ENCODE results near the gene BCL2.

The BCL2 gene

DNA sequence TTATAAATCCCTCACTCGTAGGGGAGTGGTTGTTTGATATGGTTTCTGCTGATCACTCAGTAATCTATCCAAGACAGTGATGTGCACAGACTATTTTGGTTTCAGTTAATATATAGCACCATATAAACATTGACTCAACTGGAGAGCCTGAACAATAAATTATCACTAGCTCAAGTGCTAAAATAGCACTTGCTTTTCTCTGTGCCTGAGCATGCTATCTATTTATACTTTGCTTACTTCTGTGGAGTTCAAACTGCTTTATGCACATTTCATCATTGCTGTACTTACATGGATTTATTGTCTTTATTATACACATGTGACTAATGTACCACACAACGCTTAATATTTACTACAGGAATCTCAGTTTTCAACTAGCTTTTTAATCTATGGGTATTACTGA is 133.6 kb downstream of the BCL2 start:
- no peak for DNase-seq (ENCODE audit: low read depth in 2 of 2, low spot score in 1 of 2)

DNA sequence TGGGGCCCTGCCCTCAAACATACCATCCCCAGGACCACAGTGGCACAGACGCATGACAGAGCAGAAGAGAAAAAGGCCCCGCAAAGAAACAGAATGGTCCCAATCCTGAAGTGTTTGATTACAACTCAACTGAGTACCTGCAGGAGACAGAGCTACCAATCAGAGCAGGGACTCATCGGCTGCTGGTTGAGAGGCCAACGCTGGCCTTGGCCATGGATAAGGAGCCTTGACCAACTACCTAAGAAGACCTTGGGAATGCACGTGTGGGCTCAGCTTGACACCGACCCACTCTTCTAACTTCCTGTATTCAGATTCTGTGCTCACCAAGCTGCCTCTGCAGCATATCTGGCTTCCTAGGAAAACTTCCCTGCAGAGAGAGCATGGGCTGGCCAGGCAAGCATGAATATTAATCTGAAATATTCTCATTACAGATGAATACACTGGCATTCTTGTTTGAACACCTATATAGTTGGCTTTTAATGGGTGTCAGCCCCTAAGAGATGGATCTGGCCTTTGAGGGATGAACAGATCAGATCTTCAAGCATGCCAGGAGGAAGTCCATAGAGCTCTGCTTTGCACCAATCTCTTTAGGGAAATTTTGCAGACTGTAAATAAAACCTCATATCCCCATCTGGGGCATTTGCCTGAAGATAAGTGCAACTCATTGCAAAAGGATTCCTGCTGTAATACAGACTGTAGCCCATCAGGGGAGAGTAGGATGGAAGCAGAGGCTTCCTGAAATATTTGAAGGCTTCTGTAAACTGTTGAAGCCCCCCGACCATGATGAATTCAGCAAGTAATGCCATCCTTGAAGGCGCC is 135.4 kb downstream of the BCL2 start:
- no peak for DNase-seq (ENCODE audit: low read depth in 2 of 2, low spot score in 1 of 2)

DNA sequence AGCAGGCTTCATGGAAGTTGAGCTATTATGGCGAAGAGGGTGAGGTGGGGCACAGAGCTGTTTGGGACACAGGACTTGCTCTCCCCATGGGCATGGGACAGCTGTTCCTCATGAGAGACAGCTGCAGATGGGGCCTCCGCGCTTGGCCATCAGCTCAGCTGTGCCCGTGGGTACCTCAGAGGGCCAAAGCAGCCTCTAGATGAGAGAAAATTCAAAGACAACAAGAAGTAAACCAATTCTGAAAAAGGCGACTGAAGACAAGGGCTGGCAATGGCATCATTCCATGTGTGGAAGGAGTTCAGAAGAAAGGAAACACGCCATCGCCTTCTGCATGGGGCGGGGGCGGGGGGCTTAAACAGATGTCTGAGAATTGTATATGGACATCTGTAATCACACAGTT is 136.2 kb downstream of the BCL2 start:
- DNase-seq (ENCODE audit: low read depth in 2 of 2, low spot score in 1 of 2), result no peak

DNA sequence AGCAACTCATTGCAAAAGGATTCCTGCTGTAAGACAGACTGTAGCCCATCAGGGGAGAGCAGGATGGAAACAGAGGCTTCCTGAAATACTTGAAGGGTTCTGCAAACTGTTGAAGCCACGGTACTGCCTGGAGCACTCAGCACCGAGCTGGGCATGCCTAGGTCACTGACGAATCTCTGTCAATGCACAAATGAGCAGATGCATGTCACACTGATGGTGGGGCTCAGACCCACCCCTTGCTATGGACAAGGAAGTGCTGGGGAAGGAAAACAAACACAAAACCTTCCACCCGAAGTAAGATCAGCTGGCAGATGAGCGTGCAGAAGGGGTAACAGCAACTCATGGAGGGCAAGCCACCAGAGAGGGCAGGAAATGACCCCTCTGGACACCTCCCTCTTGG is 136.7 kb downstream of the BCL2 start:
- DNase-seq (ENCODE audit: low read depth in 2 of 2, low spot score in 1 of 2), result no peak

DNA sequence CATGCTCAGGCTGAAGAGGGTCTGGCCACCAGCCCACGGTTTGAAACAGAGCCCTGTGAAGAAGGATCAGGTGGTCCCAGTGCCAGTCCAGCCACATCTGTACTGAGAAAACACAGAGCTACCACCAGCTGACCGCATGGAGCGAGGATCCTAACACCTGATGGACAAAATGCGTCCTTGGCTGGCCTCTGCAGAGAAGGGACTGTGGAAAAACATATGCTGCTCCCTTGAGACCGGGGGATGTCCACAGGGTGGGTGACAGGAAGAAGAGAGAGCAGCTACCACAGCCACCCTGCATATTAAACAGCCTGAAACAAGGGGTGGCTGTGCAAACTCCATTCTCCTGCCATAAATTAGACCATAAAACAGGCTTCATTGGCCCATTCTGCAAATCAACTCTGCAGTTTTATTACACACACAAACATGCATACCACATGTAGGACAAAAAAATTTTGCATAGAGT is 137.2 kb downstream of the BCL2 start:
- no peak for DNase-seq (ENCODE audit: low read depth in 2 of 2, low spot score in 1 of 2)

DNA sequence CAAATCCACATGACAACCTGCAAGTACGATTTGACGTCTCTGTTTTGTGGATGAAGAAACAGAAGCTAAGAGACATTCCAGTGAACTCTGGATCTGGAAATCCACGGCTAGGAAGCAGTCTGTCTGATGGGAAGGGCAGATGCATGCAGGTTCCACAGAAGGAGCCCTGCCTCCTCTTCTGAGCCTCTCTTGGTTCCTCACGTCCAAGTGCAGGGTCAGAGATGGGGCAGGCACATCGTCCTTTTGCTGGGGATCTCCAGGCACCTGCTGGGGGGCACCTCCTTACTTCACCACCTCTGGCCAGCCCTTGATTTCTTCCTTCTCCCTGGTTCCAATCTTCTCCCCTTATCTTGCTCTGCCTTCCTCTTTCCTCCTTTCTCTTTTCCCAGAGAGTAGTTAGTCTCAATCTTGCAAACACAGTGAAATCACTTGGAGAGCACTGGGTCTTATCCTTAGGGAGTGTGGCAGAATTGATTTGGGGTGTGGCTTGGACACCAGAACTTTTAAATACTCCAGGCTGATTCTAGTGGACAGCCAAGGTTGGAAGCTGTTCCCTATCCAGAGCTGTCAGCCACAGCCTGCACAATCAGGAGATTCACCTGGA is 137.8 kb downstream of the BCL2 start:
- DNase-seq (ENCODE audit: low read depth in 2 of 2, low spot score in 1 of 2), result no peak

DNA sequence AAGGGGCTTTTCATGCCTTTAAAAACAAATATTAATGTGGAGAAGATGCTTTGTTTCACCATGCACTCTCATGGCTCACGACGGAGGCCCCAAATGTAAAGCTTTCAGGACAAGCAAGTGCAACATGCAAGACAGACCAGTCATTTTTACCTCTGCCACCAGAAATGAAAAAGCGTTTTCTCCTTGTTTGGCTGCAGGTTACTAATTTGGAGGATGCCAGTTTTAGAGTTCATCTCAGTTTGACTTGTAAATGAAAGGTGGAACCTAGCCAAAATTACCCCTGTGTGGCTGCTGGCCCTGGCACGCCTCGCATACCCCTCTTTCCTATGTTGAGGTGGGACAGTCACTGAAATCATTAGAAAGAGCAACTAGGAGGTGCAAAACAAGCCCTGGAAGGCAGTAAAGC is 138.6 kb downstream of the BCL2 start:
- no peak for DNase-seq (ENCODE audit: low read depth in 2 of 2, low spot score in 1 of 2)

DNA sequence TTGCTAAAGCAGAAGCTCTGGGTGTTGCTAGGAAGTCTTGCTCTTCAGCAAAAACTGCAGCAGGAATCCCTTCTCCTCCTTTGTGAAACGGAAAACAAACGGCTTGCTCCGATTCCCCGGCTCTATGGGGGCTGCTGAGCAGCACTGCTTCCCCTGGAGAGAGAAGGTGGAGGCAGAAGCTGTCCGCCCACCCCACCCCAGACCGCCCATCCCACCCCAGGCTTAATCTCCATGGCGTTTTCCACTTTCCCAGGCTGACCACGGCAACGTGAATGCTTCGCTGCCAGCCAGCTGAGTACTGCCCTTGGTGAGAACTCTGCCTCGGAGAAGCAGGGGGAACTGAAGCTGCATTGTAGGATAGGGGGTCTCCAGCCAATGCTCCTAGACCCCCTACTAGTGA is 139.2 kb downstream of the BCL2 start:
- DNase-seq (ENCODE audit: low read depth in 2 of 2, low spot score in 1 of 2), result no peak

DNA sequence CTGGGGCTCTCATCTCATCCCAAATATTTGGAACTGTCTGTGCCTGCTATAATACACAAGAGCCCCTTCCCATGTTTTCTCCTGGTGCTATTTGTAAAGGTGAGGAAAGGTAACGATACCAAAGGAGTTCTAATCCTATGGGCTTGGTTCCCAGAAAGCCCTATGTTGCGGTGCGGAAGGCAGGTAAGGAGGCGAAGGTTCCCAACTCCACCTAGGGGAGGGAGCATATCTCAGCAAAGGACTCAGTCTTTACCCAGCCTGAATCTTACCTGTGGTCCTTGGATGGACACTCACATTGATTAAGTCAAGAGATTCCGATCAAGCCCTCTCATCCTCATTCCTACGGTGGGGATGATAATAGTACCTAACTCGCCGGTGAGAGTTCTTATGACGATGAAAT is 140.1 kb downstream of the BCL2 start:
- DNase-seq (ENCODE audit: low read depth in 2 of 2, low spot score in 1 of 2), result no peak

DNA sequence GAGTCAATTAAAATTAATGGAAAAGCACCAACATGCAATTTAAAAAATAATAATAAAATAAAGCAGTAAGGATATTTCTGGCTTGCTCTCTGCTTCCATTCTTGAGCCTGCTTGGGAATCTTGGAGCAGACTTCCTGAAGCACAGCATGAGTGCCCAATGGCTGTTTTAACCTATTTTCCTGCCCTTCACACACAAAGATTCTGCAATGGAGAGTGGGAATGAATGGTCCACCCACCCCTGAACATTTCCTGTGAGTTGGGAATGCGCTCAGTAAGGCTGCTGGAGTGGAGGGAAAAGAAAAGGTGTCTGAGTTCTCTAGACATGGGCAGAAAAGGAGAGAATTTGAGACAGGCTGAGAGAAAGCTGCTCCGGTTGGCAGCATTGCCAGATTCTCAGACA is 140.6 kb downstream of the BCL2 start:
- no peak for DNase-seq (ENCODE audit: low read depth in 2 of 2, low spot score in 1 of 2)

DNA sequence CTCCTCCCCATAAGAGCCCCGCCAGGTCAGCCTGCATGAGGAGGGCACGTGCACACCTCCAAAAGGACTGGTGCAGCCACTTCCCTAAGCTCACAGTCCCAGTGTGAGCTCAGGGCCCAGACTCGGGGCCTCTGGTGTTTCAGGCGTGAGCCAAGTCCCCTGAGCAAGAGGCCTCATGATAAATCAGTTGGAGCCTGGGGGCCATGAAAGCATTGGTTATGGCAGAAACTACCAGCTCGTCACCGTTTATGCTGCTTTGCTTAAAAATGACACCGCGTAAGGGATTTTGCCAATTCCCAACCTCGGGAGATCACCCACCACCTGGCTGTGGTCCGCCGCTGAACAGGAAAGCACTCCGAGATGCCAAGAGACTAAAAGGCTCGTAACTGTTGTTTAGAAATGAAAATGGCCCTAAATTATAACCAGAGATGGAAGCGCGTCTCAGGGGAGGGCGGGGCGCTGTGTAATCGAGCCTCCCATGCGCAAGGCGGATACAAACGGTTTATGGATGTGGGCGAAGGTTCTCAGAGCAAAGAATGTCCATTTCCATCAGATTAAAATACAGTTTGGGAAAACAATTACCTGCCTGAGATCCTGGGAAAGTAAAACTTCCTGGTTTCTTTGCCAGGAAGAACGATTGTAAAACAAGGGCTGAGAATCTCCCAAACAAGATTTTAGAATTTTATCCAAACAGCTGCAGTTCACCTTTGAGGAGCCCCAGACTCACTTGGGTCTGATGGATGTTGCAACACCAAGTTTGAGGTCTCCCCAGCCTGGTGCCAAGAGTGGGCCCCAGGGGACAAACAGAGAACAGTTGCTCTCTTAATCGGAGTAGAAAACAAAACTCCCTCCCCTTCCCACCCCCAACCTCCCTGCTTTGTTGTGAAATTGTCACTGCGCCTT is 141.4 kb downstream of the BCL2 start:
- no peak for DNase-seq (ENCODE audit: low read depth in 2 of 2, low spot score in 1 of 2)

DNA sequence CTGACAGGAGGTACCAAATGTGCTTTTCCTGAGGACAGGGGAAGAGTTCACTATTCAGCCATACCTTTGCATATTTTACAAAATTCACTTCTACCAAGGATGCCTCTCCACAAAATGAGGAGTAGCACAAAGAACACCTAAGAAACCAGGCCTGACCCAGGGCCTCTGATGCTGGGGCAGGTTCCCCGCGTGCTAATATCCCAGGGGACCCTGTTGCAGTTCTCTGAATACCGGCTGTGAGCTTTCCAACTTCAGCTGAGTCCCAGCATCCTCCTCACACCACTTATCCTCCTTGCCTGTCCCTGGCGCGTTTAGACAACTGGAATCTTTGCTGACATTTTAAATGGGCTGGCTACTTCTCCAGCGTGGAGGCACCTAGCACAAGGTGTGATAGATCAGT is 142.3 kb downstream of the BCL2 start:
- DNase-seq (ENCODE audit: low read depth in 2 of 2, low spot score in 1 of 2), result no peak

DNA sequence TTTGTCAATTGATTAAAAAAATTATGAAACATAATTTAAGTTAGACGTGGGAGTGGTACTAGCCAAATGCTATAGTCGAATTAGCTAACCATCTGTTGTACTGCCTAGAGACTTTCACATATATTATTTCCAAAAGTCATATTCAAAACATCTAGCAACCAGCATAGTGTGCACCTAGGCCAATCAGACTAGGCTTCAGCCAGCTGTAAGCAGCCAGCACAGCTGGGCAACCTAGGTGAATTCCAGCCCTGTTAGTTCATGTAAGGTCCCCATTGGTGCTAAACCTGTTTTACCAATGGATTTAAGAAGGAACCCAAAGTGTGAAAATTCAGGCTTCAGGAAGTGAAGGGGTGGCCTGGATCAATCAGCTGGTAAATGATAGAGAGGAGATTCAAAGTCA is 144.3 kb downstream of the BCL2 start:
- DNase-seq (ENCODE audit: low read depth in 2 of 2, low spot score in 1 of 2), result no peak

DNA sequence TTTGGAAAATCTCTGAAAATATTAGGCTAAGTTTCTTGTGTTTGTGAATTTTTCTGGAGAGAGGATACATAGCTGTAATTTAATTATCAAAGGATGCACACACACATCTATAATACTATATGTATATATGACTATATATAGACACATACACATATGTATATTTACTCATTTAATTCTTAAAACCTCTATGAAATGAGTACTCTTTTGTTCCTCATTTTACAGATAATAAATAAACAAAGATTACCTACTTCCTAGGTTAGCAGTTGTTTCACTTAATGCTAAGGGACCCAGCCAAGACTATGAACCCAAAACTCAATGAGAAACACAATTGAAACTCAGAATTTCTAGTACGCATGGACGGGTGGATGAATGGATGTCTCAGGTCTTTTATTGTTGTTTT is 145.6 kb downstream of the BCL2 start:
- DNase-seq (ENCODE audit: low read depth in 2 of 2, low spot score in 1 of 2), result no peak

DNA sequence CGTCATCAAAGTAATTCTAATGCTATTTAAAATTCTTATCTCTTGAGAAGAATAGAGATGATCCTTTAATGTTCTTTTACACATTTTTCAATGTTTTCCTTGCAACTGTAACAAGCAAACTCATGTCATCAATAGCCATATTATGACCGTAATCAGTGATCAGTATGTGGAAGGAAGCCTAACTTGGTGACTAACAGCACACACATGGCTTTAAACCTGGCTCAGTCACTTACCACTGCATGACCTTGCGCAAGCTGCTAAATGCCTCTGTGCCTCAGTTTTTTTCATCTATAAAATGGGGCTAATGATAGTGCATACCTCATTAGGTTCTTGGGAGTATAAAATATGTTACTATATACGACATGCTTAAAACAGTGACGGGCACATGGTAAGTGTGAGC is 149.7 kb downstream of the BCL2 start:
- no peak for DNase-seq (ENCODE audit: low read depth in 2 of 2, low spot score in 1 of 2)

DNA sequence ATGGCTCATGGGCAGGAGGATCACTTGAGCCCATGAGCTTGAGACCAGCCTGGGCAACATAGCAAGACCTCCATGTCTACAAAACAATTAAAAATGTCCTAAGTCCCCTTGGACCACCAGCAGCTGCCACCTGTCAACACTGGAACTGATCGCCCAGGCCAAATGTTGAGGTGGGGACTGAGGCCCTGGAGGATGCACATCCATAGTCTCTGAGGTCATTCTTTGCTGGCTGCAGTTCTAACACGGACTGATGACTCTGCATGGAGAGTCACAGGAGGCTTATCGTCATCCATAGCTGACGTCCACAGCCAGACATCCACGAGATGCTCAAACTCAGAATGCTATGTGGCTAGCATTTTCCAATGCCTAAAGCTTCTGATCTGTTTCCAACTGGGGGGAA is 151.3 kb downstream of the BCL2 start:
- DNase-seq (ENCODE audit: low read depth in 2 of 2, low spot score in 1 of 2), result no peak

DNA sequence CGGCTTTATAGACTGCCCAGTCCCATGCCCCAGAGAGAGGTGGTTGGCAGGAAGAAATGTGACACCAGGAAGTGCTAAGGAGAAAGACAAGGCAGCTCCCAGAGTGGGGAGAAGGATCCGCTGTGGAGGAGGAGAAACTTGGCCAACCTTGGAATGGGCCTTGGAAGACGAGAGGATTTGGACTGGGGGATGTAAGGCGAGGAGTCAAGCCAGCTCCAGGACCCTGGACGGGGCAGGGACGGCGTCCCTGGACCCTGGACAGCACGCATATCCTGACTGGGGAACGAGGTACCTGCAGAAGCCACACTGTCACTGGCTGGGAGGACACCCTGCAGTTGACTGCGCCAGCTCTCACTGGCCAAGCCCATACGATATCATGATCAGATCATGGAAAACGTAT is 153.4 kb downstream of the BCL2 start:
- DNase-seq (ENCODE audit: low read depth in 2 of 2, low spot score in 1 of 2), result no peak

DNA sequence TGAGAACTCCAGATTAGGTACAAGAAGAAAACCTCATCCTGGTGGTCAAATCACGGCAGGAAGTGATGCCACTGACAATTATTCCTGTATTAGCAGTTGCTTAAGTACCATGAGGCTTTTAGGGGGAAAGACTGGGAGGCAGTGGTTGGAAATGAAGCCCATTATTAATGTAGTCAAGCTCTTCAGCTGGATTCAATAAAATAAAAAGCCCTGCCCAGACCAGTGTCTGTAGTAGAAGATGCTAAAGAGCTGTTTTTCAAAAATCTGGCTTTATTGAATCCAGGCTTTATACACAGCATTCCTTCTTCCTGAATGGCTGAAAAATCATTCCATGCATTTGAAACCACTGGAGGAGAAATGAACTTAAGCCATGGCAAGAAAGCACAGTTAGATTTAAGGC is 155.2 kb downstream of the BCL2 start:
- DNase-seq (ENCODE audit: low read depth in 2 of 2, low spot score in 1 of 2), result no peak

DNA sequence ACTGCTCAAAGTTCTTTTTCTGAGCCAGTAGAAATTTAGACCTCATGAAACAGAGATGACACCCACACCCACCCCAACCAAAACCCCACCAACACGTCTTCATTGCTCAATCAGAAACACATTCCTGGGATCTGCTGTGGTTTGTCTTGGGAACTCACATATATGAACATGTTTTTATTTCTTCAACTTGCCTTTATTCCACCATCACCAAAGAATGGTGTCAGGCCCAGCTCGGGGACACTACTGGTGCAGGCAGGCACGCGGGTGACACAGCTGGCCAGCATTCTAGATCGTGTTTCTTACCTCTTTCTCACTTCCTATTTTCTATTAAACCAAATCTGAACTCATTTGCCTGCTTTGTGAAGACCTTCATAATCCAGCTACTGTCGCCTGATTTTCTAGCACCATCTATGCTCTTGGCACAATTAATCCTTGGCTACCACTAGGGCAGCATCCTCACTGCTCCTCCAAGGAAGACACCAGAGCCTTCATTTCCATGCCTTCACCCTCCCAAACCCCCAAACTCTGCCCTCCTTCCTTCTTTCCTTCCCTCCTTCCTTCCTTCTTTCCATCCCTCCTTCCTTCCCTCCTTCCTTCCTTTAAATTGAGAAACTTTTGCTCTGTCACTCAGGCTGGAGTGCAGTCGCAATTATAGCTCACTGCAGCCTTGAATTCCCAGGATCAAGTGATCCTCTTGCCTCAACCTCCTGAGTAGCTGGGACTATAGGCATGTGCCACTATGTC is 157.1 kb downstream of the BCL2 start:
- DNase-seq (ENCODE audit: low read depth in 2 of 2, low spot score in 1 of 2), result no peak

DNA sequence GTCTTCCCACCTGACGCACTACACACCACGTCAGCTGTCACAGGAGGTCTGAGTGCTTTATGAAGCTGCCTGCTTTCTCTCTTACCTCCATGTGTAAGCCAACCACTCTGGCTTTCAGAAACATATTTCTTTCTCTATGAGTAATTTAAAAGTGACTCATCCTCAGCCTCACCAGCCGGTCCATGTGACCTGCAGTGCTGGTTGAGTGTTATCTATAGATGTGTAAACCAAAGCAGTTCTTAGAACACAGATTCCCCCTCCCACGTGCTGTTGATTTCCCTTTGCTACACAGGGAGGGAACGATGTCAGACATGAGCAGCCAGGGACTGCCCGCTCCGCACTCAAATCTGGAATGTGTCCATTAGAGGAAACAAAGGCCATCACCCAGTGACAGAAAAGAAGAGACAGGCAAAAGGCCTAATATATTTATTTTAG is 157.8 kb downstream of the BCL2 start:
- peak; percentile 53 to 67 for DNase-seq (ENCODE audit: low read depth in 2 of 2, low spot score in 1 of 2)

All from stimulated activated CD8-positive, alpha-beta memory T cell treated with anti-CD3 and anti-CD28 coated beads, Interleukin-4, amount 100 ng/mL, for 4 hours (primary cell).